IgD-negative memory B cell (primary cell): Measurements from ENCODE around the gene TBK1. TPM values are rescaled to one million over a fixed set of nuclear protein-coding genes. Genes with fewer than 3 reads are reported as not detected.
"Not testable (repeated sequence)": the region's sequence is repeated elsewhere in the genome, so short reads cannot be mapped to it uniquely, and the experiment has no call there.

Experiments used
- H3K27ac Mint-ChIP-seq, 3 donors: one replicate each; pipeline ENCODE4 v1.8.0; 2020 to 2022; ENCODE audit warnings: mild to moderate bottlenecking in 3 of 3, mixed read lengths in 3 of 3, moderate library complexity in 1 of 3
- H3K27me3 Mint-ChIP-seq: one replicate; pipeline ENCODE4 v1.8.0; 2021; ENCODE audit warnings: mixed read lengths
- H3K36me3 Mint-ChIP-seq: one replicate; pipeline ENCODE4 v1.8.0; 2020; ENCODE audit warnings: mild to moderate bottlenecking, mixed read lengths
- H3K4me1 Mint-ChIP-seq, 3 donors: one replicate each; pipeline ENCODE4 v1.8.0; 2020 to 2022; ENCODE audit warnings: mixed read lengths in 3 of 3, mild to moderate bottlenecking in 1 of 3
- H3K4me3 Mint-ChIP-seq, 4 donors: one replicate each; pipeline ENCODE4 v1.8.0; 2020 to 2022; ENCODE audit warnings: mild to moderate bottlenecking in 4 of 4, mixed read lengths in 4 of 4, moderate library complexity in 3 of 4
- H3K9me3 Mint-ChIP-seq, 3 donors: one replicate each; pipeline ENCODE4 v1.8.0; 2020 to 2021; ENCODE audit warnings: mixed read lengths in 3 of 3, mild to moderate bottlenecking in 1 of 3
- polyA plus RNA-seq: library from polyadenylated mRNA; unstranded; fragments of 300-500 nt; fragmentation: Illumina TruSeq; gene quantifications from one replicate; pipeline ENCODE4 v1.2.3, GENCODE V29; 2021

Gene TBK1
- polyA plus RNA-seq, 1 donor from 2014 or later, result 18.5 TPM

DNA sequence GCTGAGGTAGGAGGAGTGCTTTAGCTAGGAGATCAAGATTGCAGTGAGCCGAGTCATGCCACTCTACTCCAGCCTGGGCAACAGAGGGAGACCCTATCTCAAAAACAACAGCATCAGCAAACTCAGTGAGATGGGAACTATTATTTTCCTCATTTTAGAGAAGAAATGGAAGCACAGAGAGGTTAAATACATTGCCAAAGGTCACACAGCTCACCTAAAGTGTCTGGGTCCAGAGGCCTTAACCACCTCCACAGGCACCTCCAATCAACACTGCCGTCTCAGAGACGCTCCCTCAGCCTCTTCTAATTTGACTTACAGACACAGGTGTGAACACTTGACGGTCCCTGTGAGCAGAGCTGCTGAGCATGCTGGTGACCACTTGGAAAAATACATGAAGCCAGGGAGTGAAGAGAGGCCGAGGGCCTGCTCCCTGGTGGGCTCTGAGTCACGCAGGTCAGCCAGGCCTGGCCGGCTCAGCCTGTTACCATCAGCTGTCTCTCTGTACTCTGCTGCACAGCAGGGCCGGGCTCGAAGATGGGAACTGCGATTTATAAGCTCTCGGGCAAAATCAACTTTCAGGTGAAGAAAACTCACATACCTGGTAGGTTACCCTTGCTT lies 80.9 kb downstream of the TBK1 start:
- no peaks in the 10 kb centered on the region for H3K4me1 Mint-ChIP-seq
- H3K27ac Mint-ChIP-seq, result no peak overlapping the region
- H3K4me3 Mint-ChIP-seq, result no peak overlapping the region

DNA sequence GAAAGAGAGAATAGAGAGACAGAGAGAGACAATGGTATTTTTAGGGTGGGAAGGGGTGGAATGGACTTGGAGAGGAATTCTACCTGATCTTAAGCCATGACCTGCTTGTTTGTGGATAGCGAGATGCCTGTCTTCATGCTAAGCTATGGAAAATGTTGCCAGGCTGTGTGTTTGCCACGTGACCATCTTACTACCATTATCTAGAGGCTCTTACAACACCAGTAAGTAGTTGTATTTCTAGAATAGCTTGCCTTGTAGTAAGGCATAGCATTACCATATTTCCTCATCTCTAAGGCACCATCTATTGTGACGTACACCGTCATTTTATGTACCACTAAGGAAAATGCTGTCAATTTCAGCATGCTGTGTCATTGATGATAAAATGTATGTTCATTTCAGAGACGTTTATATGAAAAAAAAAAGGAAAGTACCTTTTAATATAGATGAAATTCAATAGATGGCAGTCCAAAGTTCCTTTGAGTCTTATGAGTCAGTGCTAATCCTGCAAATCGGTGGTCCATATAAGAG lies 82.8 kb downstream of the TBK1 start:
- H3K4me1 Mint-ChIP-seq, result no peaks in the 10 kb centered on the region
- no peaks in the 10 kb centered on the region for H3K36me3 Mint-ChIP-seq
- H3K27me3 Mint-ChIP-seq, result peaks cover 5% of the 10 kb centered on the region
- no peak overlapping the region for H3K27ac Mint-ChIP-seq
- H3K9me3 Mint-ChIP-seq, result no peaks in the 10 kb centered on the region
- H3K4me3 Mint-ChIP-seq, result no peak overlapping the region

More for the DNA sequence above, 80.9 kb downstream of the TBK1 start:
- Mint-ChIP-seq H3K36me3 (no peaks in the 10 kb centered on the region), H3K27me3 (peaks cover 5% of the 10 kb centered on the region), H3K9me3 (no peaks in the 10 kb centered on the region)

GRCh38 chr12:64538121-64538520 lies 86.2 kb downstream of the TBK1 start:
- Mint-ChIP-seq H3K4me3 (no peak overlapping the region), H3K27me3 (peaks cover 8% of the 10 kb centered on the region), H3K9me3 (no peaks in the 10 kb centered on the region), H3K27ac (no peak overlapping the region), H3K36me3 (no peaks in the 10 kb centered on the region), H3K4me1 (no peaks in the 10 kb centered on the region)

DNA sequence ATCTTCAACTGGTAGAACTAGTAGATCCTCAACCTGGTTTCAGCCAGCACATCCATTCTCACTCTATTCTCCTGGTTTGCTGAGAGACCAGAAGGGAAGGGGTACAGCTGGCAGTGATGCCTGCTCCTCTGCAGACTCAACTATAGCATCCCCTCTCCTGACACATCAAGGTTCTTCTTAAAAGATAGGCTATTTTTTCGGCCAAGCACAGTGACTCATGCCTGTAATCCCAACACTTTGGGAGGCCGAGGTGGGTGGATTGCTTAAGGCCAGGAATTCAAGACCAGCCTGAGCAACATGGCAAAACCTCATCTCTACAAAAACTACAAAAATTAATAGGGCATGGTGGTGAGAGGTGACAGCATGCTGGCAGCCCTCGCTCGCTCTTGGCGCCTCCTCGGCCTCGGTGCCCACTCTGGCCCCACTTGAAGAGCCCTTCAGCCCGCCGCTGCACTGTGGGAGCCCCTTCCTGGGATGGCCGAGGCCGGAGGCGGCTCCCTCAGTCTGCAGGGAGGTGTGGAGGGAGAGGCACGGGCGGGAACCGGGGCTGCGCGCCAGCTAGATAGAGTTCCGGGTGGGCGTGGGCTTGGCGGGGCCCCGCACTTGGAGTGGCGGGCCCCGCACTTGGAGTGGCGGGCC lies 90.6 kb downstream of the TBK1 start:
- not testable (repeated sequence) for H3K27me3 Mint-ChIP-seq, H3K4me1 Mint-ChIP-seq, H3K4me3 Mint-ChIP-seq, H3K27ac Mint-ChIP-seq, H3K9me3 Mint-ChIP-seq, H3K36me3 Mint-ChIP-seq

DNA sequence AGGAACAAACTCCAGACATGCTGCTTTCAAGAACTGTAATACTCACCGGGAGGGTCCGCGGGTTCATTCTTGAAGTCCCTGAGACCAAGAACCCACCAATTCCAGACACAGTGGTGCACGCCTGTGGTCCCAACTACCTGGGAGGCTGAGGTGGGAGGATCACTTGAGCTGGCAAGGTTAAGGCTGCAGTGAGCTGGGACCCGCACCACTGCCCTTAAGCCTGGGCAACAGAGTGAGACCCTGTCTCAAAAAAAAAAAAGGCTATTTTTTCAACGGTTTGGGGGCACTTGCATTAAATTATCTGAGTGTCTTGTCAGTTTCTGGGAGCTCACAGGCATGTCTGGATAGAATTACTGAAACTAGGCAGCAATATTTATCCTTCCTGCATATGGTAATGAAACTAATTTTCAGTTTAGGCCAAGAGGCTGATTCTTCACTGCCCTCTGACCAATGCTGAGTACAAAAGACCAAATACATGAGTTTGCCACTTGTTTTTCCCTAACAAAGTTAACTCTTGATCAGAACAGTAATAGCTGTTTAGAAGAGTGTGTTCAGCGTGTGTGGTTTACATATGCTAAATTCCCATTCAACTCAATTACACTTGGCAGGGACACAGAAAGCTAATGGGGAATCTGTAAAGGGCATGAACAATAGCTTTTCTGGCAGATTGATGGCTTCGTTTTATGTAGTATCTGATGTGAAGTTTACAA lies 92.6 kb downstream of the TBK1 start:
- H3K27ac Mint-ChIP-seq, result no peak overlapping the region

GRCh38 chr12:64545081-64545382 lies 93.1 kb downstream of the TBK1 start:
- peaks cover 5% of the 10 kb centered on the region for H3K27me3 Mint-ChIP-seq

More for the DNA sequence above, 92.6 kb downstream of the TBK1 start:
- H3K27me3 Mint-ChIP-seq, result peaks cover 5% of the 10 kb centered on the region
- no peaks in the 10 kb centered on the region for H3K36me3 Mint-ChIP-seq
- H3K4me1 Mint-ChIP-seq, result peaks cover 0 to 3% (median 2%) of the 10 kb centered on the region in 3 donors
- H3K9me3 Mint-ChIP-seq, result no peaks in the 10 kb centered on the region
- no peak overlapping the region for H3K4me3 Mint-ChIP-seq

DNA sequence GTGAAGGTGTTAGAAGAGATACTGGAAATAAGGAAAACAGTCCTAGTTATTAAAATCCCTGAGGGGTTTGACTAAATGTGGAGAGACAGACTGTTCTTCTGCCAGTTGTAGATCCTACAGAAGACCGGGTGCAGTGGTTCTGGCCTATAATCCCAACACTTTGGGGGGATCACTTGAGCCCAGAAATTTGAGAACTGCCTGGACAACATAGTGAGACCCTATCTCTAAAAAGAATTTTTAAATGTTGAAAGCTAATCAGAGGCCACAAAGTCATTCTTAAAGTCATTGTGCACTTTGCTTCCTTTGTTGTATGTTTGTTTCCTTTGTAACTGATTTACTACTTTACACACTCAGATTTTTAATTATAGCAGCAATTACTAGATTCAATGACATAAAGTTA lies 97.2 kb downstream of the TBK1 start:
- Mint-ChIP-seq H3K27ac (no peak overlapping the region), H3K4me3 (no peak overlapping the region), H3K27me3 (no peaks in the 10 kb centered on the region), H3K36me3 (no peaks in the 10 kb centered on the region), H3K4me1 (peaks cover 0 to 7% (median 5%) of the 10 kb centered on the region in 3 donors), H3K9me3 (no peaks in the 10 kb centered on the region)

More at GRCh38 chr12:64545081-64545382, 93.1 kb downstream of the TBK1 start:
- Mint-ChIP-seq H3K4me1 (peaks cover 0 to 7% (median 5%) of the 10 kb centered on the region in 3 donors), H3K36me3 (no peaks in the 10 kb centered on the region), H3K9me3 (no peaks in the 10 kb centered on the region), H3K27ac (no peak overlapping the region), H3K4me3 (no peak overlapping the region)

DNA sequence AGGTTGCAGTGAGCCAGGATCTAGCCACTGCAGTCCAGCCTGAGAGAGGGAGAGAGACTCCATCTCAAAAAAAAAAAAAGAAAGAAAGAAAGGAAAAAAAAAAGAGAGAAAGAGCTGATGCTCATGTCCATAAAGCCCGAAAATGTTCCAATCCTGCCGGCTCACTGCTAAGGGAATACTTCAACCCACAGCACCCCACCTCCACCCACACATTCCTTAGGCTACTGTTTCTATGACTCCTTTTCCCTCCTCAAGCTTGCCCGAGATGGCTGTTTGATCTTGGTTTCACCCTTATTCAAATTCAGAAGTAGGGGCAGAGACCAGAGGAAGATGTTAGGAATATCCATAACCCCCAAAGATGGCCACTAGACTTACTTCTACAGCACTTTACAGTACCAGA lies 98.8 kb downstream of the TBK1 start:
- Mint-ChIP-seq H3K4me1 (peaks cover 0 to 7% (median 5%) of the 10 kb centered on the region in 3 donors), H3K27me3 (no peaks in the 10 kb centered on the region), H3K9me3 (no peaks in the 10 kb centered on the region), H3K4me3 (no peak overlapping the region), H3K36me3 (no peaks in the 10 kb centered on the region), H3K27ac (no peak overlapping the region)

DNA sequence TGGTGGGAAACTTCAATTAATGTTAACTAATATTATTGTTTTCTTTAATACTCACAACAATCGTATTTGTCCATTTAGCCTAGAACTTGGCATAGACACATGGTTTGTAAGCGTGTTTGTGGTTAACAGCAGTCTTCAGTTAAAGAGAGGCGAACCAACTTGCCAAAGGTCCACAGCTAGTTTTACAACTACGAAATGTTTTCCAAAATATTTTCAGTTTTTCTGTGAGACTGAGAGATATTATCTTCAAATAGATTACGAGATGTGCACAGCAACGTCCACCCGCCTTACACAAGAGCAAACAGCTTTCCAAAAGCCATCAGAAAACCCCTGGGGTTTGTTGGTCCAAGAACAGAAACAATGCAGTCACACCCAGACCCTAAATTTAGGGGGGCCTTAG lies 99.8 kb downstream of the TBK1 start:
- Mint-ChIP-seq H3K27ac (no peak overlapping the region), H3K4me1 (peaks cover 0 to 7% (median 5%) of the 10 kb centered on the region in 3 donors), H3K36me3 (no peaks in the 10 kb centered on the region), H3K27me3 (no peaks in the 10 kb centered on the region), H3K9me3 (no peaks in the 10 kb centered on the region), H3K4me3 (no peak overlapping the region)

Other genes starting within 250 kb of the TBK1 start
- gene KICS2, start 229.8 kb upstream of the TBK1 start, polyA plus RNA-seq, result 10.6 TPM
- not detected for gene C12orf56, start 61.4 kb upstream of the TBK1 start, polyA plus RNA-seq
- 21.3 TPM for gene XPOT, start 47.7 kb upstream of the TBK1 start, polyA plus RNA-seq
- gene RASSF3, start 158.4 kb downstream of the TBK1 start, polyA plus RNA-seq, result 3.4 TPM